Endothelial cell of umbilical vein (primary cell): ENCODE results near the gene CCR1. TPM values are rescaled to one million over a fixed set of nuclear protein-coding genes. Genes with fewer than 3 reads are reported as not detected.

ENCODE experiments used
- BruUV-seq: library from RNA; stranded (reverse); fragments of 400-500 nt; replicated peaks from 2 replicates; lab custom pipeline; 2021; lab: Mats Ljungman, UMichigan
- CTCF ChIA-PET: fragments of 300-600, 350-600 bp; sonication (Branson Sonifier 250); formaldehyde crosslinking; loops from one replicate; lab custom pipeline; 2021; ENCODE audit warnings: antibody characterized with exemption, inconsistent platforms; lab: Charles Lee
- POLR2A ChIA-PET: fragments of 300-600, 350-600 bp; sonication (Branson Sonifier 250); formaldehyde crosslinking; loops from one replicate; lab custom pipeline; 2021; ENCODE audit warnings: antibody characterized with exemption, inconsistent platforms; lab: Charles Lee
- DNase-seq: peaks from one replicate; pipeline ENCODE4 v3.0.0-alpha.2; 2011; ENCODE audit warnings: low read depth, low spot score
- FAIRE-seq: peaks from 2 replicates; lab custom pipeline; 2011; peaks lifted over from hg19 to GRCh38; lab: Jason Lieb, UNC
- H2AFZ ChIP-seq: 2 replicates; pipeline ENCODE4 v1.6.0; 2012; ENCODE audit warnings: low read depth, low read length, control low read depth, inconsistent platforms
- H3K27ac ChIP-seq: 2 replicates; pipeline ENCODE4 v1.5.1; 2011; ENCODE audit warnings: low read depth, mild to moderate bottlenecking, control low read depth, low read length, moderate library complexity; ENCODE audit not compliant: insufficient read depth
- H3K27me3 ChIP-seq, 2 experiments: 2 replicates each; pipeline versions ENCODE4 v1.6.0 to v1.6.1; 2011; ENCODE audit warnings: low read length in 2 of 2, mixed read lengths in 1 of 2; ENCODE audit not compliant: control insufficient read depth in 2 of 2, insufficient read depth in 2 of 2
- H3K36me3 ChIP-seq, 2 experiments: 2 replicates in 1 of 2; 3 replicates in 1 of 2; pipeline ENCODE4 v1.5.1; 2011; ENCODE audit warnings: low read length in 2 of 2, mild to moderate bottlenecking in 1 of 2, moderate library complexity in 1 of 2; ENCODE audit not compliant: control insufficient read depth in 2 of 2, insufficient read depth in 2 of 2; ENCODE audit errors: extremely low read depth in 1 of 2
- H3K4me1 ChIP-seq: 3 replicates; pipeline ENCODE4 v1.5.1; 2011; ENCODE audit warnings: mild to moderate bottlenecking, low read length; ENCODE audit not compliant: control insufficient read depth, insufficient read depth; ENCODE audit errors: extremely low read depth
- H3K4me2 ChIP-seq: 2 replicates; pipeline ENCODE4 v1.6.1; 2011; ENCODE audit warnings: low read length, control low read depth, mixed read lengths; ENCODE audit not compliant: insufficient read depth
- H3K4me3 ChIP-seq, 3 experiments: fragments of 200-600 bp in 1 of 3; sonication (generic), shearing (Covaris generic) in 1 of 3; replicated peaks in 1 of 3; 2 replicates each; pipeline ENCODE4 v1.5.1; 2011 to 2016; ENCODE audit warnings: control low read depth in 3 of 3, low read length in 3 of 3, mild to moderate bottlenecking in 2 of 3, inconsistent platforms in 1 of 3, low read depth in 1 of 3, moderate library complexity in 1 of 3; ENCODE audit not compliant: insufficient read depth in 1 of 3
- H3K79me2 ChIP-seq: 2 replicates; pipeline ENCODE4 v1.6.0; 2012; ENCODE audit warnings: low read length, inconsistent platforms; ENCODE audit not compliant: control insufficient read depth, insufficient read depth
- H3K9ac ChIP-seq: replicated peaks from 2 replicates; pipeline ENCODE3; 2011; ENCODE audit warnings: low read length, control low read depth; ENCODE audit not compliant: insufficient read depth; ENCODE audit errors: extremely low read depth
- H3K9me1 ChIP-seq: replicated peaks from 3 replicates; pipeline ENCODE4 v1.6.0; 2011; ENCODE audit warnings: mild to moderate bottlenecking, low read length; ENCODE audit not compliant: control insufficient read depth, insufficient read depth; ENCODE audit errors: extremely low read depth
- H3K9me3 ChIP-seq: replicated peaks from 2 replicates; pipeline ENCODE4 v1.5.1; 2012; ENCODE audit warnings: low read length, inconsistent platforms; ENCODE audit not compliant: control insufficient read depth, insufficient read depth
- H4K20me1 ChIP-seq: replicated peaks from 2 replicates; pipeline ENCODE3; 2011; ENCODE audit warnings: mild to moderate bottlenecking, low read length; ENCODE audit not compliant: control insufficient read depth, insufficient read depth; ENCODE audit errors: extremely low read depth
- CTCF ChIP-seq, 2 donors: IDR thresholded peaks; 1 replicate in 1 of 2; 2 replicates in 1 of 2; pipeline ENCODE4 v1.5.1; 2011; ENCODE audit warnings: low read length in 2 of 2, mild to moderate bottlenecking in 2 of 2, moderate library complexity in 2 of 2, control low read depth in 1 of 2, inconsistent platforms in 1 of 2, low read depth in 1 of 2; ENCODE audit not compliant: insufficient read depth in 1 of 2; ENCODE audit errors: extremely low read depth in 1 of 2
- EZH2 ChIP-seq: IDR thresholded peaks from 2 replicates; pipeline ENCODE4 v1.6.1; 2012; ENCODE audit warnings: borderline replicate concordance, low read depth, mild to moderate bottlenecking, moderate library complexity, low read length, inconsistent platforms; ENCODE audit not compliant: severe bottlenecking
- FOS ChIP-seq: IDR thresholded peaks from 2 replicates; pipeline ENCODE4 v1.6.1; 2011; ENCODE audit warnings: mild to moderate bottlenecking, low read length, moderate library complexity, borderline replicate concordance; ENCODE audit not compliant: insufficient read depth
- GATA2 ChIP-seq: IDR thresholded peaks from 2 replicates; pipeline ENCODE4 v1.7.0; 2011; ENCODE audit warnings: low read depth, mild to moderate bottlenecking, moderate library complexity, mixed read lengths, low read length; ENCODE audit not compliant: insufficient read length, insufficient read depth
- JUN ChIP-seq: IDR thresholded peaks from 2 replicates; pipeline ENCODE4 v1.6.1; 2011; ENCODE audit warnings: borderline replicate concordance, low read depth; ENCODE audit not compliant: insufficient read length, insufficient read depth
- MAX ChIP-seq: IDR thresholded peaks from 2 replicates; pipeline ENCODE4 v1.6.1; 2011; ENCODE audit not compliant: insufficient read depth, insufficient read length
- MYC ChIP-seq: IDR thresholded peaks from one replicate; pipeline ENCODE4 v1.6.1; 2011; ENCODE audit warnings: mild to moderate bottlenecking, low read depth, low read length
- POLR2A ChIP-seq: IDR thresholded peaks from 2 replicates; pipeline ENCODE4 v1.6.1; 2012; ENCODE audit warnings: low read depth, mild to moderate bottlenecking, control low read depth, low read length
- POLR2AphosphoS5 ChIP-seq: IDR thresholded peaks from 2 replicates; pipeline ENCODE4 v1.6.1; 2012; ENCODE audit warnings: low read depth, mild to moderate bottlenecking, control low read depth, low read length, moderate library complexity; ENCODE audit not compliant: insufficient read depth
- dilution Hi-C: fragments of 300-500 bp; cut with MboI; formaldehyde crosslinking; loops from one replicate; pipeline ENCODE4 v1.15.0; 2019; ENCODE audit warnings: low sequenced_read_pairs; ENCODE audit not compliant: extremely low pct_ligation_motif_present
- intact Hi-C: fragments of 100-400 bp; cut with micrococcal nuclease; formaldehyde crosslinking; loops from one replicate; pipeline ENCODE4 v1.10.0; 2022
- polyA plus RNA-seq, 4 experiments: library from polyadenylated mRNA; depleted of rRNA in 3 of 4; stranded (reverse) in 3 of 4; unstranded in 1 of 4; fragments of >200 nt; gene quantifications; 2 replicates each; pipeline versions ENCODE4 v1.2.1 to v1.2.3, GENCODE V29; 2011 to 2012; ENCODE audit warnings: missing spikeins in 1 of 4
- total RNA-seq: library from RNA; stranded (reverse); gene quantifications from 2 replicates; pipeline ENCODE4 v1.2.3, GENCODE V29; 2021

CCR1 gene
- total and polyA plus RNA-seq, 2 donors (not counting 3 experiments of a cell fraction or from before 2014, with no cell fraction given), result not detected

GRCh38 chr3:46252980-46253379, 44.9 kb upstream of the CCR1 start:
- ChIA-PET POLR2A (no interaction called here), CTCF (no interaction called here)
- no peaks in the 10 kb centered on the region for H4K20me1 ChIP-seq
- H3K4me3 ChIP-seq, result no peak overlapping the region
- no TSS peak for BruUV-seq
- H2AFZ ChIP-seq, result no peak overlapping the region
- no peak overlapping the region for H3K4me2 ChIP-seq
- TF ChIP-seq JUN (no peak), POLR2AphosphoS5 (no peak), MYC (no peak), FOS (no peak), MAX (no peak), POLR2A (no peak)
- FAIRE-seq (no peak), DNase-seq (no peak)
- H3K27ac ChIP-seq, result no peak overlapping the region
- H3K36me3 ChIP-seq, result no peaks in the 10 kb centered on the region
- peaks cover 0 to 2% of the 10 kb centered on the region in 2 experiments for H3K27me3 ChIP-seq
- H3K9me3 ChIP-seq, result no peaks in the 10 kb centered on the region
- H3K9me1 ChIP-seq, result no peaks in the 10 kb centered on the region
- no peak overlapping the region for H3K9ac ChIP-seq
- H3K4me1 ChIP-seq, result no peaks in the 10 kb centered on the region
- intact Hi-C loops, result no loop called here
- no peaks in the 10 kb centered on the region for H3K79me2 ChIP-seq
- dilution Hi-C loops, result no loop called here

- no peaks in the 10 kb centered on the region for H4K20me1 ChIP-seq
- H3K4me3 ChIP-seq, result no peak overlapping the region
- no peak overlapping the region for H3K9ac ChIP-seq
- no peaks in the 10 kb centered on the region for H3K79me2 ChIP-seq
- no peak for FAIRE-seq
- no peak overlapping the region for H3K4me2 ChIP-seq
- H3K9me1 ChIP-seq, result no peaks in the 10 kb centered on the region
- ChIA-PET CTCF (no interaction called here), POLR2A (no interaction called here)
- no peak overlapping the region for H3K27ac ChIP-seq
- intact Hi-C loops (no loop called here), dilution Hi-C loops (no loop called here)
- TF ChIP-seq FOS (no peak), MYC (no peak), GATA2 (no peak), CTCF (IDR thresholded peaks at IDR 0.05; ENCODE audit: extremely low read depth in 1 of 2, insufficient read depth in 1 of 2, low read depth in 1 of 2, low read length in 2 of 2) (no peak), EZH2 (no peak), JUN (no peak), POLR2AphosphoS5 (no peak)
- no TSS peak for BruUV-seq
- H2AFZ ChIP-seq, result no peak overlapping the region
- H3K36me3 ChIP-seq, result no peaks in the 10 kb centered on the region
- no peaks in the 10 kb centered on the region for H3K4me1 ChIP-seq
- DNase-seq, result no peak
- H3K27me3 ChIP-seq, result no peaks in the 10 kb centered on the region
- H3K9me3 ChIP-seq, result no peaks in the 10 kb centered on the region
Measured at GRCh38 chr3:46245146-46245545, 37.0 kb upstream of the CCR1 start.
